ENCODE results near the gene CALM1. TPM values are rescaled to one million over a fixed set of nuclear protein-coding genes. Genes with fewer than 3 reads are reported as not detected.

CALM1 gene
- total and polyA plus RNA-seq, 10 of the 15 experiments (the other 5 are each of a cell fraction or from before 2014, with no cell fraction given), result 110 to 729 (median 261) TPM

DNA sequence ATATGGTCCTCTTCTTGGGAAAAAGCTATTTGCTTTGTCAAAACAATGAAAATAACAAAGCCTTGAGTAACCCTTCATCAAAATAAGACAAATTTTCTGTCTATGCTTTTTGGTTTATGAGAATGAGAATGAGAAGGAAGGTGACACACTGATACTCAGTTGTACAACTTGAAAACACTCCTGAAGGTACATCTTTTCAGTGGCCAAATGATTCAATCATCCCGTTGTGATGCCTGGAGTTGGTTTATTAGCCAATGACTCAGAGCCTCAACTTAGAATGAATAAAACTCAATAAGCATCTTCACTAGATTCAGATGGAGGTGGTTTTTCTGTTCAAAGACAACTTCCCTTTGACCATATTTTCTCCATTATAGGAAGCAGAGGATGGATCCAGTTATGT, 7.8 kb upstream of the CALM1 start (continued):
- TF ChIP-seq, protein P1, sequence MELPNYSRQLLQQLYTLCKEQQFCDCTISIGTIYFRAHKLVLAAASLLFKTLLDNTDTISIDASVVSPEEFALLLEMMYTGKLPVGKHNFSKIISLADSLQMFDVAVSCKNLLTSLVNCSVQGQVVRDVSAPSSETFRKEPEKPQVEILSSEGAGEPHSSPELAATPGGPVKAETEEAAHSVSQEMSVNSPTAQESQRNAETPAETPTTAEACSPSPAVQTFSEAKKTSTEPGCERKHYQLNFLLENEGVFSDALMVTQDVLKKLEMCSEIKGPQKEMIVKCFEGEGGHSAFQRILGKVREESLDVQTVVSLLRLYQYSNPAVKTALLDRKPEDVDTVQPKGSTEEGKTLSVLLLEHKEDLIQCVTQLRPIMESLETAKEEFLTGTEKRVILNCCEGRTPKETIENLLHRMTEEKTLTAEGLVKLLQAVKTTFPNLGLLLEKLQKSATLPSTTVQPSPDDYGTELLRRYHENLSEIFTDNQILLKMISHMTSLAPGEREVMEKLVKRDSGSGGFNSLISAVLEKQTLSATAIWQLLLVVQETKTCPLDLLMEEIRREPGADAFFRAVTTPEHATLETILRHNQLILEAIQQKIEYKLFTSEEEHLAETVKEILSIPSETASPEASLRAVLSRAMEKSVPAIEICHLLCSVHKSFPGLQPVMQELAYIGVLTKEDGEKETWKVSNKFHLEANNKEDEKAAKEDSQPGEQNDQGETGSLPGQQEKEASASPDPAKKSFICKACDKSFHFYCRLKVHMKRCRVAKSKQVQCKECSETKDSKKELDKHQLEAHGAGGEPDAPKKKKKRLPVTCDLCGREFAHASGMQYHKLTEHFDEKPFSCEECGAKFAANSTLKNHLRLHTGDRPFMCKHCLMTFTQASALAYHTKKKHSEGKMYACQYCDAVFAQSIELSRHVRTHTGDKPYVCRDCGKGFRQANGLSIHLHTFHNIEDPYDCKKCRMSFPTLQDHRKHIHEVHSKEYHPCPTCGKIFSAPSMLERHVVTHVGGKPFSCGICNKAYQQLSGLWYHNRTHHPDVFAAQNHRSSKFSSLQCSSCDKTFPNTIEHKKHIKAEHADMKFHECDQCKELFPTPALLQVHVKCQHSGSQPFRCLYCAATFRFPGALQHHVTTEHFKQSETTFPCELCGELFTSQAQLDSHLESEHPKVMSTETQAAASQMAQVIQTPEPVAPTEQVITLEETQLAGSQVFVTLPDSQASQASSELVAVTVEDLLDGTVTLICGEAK (IDR thresholded peaks at IDR 0.05; ENCODE audit: borderline replicate concordance), result no peak

GRCh38 chr14:90393966-90394365, 2.9 kb upstream of the CALM1 start:
- DNase-seq (ENCODE audit: low read depth, low spot score) (no peak), FAIRE-seq (no peak), ATAC-seq (no peak)
- no peaks in the 10 kb centered on the region for H3K9me3 ChIP-seq (replicated peaks; ENCODE audit: control insufficient read depth, insufficient read depth, low read length)
- H3K27me3 ChIP-seq (replicated peaks in 1 of 2; ENCODE audit: control insufficient read depth in 2 of 2, insufficient read depth in 2 of 2, low read length in 1 of 2), result no peaks in the 10 kb centered on the region; a peak in 1 of 4 replicates
- TF ChIP-seq MTA2 (IDR thresholded peaks at IDR 0.05; ENCODE audit: low read depth), result no peak
- TF ChIP-seq EGR1 (IDR thresholded peaks at IDR 0.05; ENCODE audit: borderline replicate concordance in 1 of 2, low read depth in 2 of 2, low read length in 2 of 2), result no peak
- no peak for TF ChIP-seq NR2C2 (IDR thresholded peaks at IDR 0.05; ENCODE audit: borderline replicate concordance, control insufficient read depth, insufficient read length, low read depth)
- TF ChIP-seq, protein P2, sequence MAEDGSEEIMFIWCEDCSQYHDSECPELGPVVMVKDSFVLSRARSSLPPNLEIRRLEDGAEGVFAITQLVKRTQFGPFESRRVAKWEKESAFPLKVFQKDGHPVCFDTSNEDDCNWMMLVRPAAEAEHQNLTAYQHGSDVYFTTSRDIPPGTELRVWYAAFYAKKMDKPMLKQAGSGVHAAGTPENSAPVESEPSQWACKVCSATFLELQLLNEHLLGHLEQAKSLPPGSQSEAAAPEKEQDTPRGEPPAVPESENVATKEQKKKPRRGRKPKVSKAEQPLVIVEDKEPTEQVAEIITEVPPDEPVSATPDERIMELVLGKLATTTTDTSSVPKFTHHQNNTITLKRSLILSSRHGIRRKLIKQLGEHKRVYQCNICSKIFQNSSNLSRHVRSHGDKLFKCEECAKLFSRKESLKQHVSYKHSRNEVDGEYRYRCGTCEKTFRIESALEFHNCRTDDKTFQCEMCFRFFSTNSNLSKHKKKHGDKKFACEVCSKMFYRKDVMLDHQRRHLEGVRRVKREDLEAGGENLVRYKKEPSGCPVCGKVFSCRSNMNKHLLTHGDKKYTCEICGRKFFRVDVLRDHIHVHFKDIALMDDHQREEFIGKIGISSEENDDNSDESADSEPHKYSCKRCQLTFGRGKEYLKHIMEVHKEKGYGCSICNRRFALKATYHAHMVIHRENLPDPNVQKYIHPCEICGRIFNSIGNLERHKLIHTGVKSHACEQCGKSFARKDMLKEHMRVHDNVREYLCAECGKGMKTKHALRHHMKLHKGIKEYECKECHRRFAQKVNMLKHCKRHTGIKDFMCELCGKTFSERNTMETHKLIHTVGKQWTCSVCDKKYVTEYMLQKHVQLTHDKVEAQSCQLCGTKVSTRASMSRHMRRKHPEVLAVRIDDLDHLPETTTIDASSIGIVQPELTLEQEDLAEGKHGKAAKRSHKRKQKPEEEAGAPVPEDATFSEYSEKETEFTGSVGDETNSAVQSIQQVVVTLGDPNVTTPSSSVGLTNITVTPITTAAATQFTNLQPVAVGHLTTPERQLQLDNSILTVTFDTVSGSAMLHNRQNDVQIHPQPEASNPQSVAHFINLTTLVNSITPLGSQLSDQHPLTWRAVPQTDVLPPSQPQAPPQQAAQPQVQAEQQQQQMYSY (CRISPR knock-in tag; IDR thresholded peaks at IDR 0.05), result no peak
- no peak for TF ChIP-seq PML (IDR thresholded peaks at IDR 0.05; ENCODE audit: low read length)
- no peak for TF ChIP-seq MEF2A (IDR thresholded peaks at IDR 0.05; ENCODE audit: insufficient read depth, low read depth, low read length)
- TF ChIP-seq KAT2A (conservative IDR thresholded peaks at IDR 0.05; ENCODE audit: control insufficient read depth, low read depth, low read length), result no peak
- no peak for TF ChIP-seq STAT1 (conservative IDR thresholded peaks at IDR 0.05)
- no peak for TF ChIP-seq POLR2A (IDR thresholded peaks at IDR 0.05; ENCODE audit: low read depth, low read length)
- TF ChIP-seq ZNF207 (IDR thresholded peaks at IDR 0.05; ENCODE audit: borderline replicate concordance), result no peak
- peaks cover 20% of the 10 kb centered on the region for H3K79me2 ChIP-seq (ENCODE audit: control insufficient read depth, insufficient read depth, low read length)
- no peak overlapping the region for H2AFZ ChIP-seq (ENCODE audit: control insufficient read depth, low read depth, low read length)
- 69% methylated on average over 3 of the region's 3 CpGs for WGBS (ENCODE audit: insufficient coverage, insufficient replicate concordance, low lambda C conversion rate, missing lambda C conversion rate)
- no peak overlapping the region for H3K4me2 ChIP-seq (ENCODE audit: control insufficient read depth, insufficient read depth)
- peaks cover 5% of the 10 kb centered on the region; the same call in 1 of the 2 replicates for H4K20me1 ChIP-seq (ENCODE audit: control insufficient read depth, insufficient read depth)
- H3K36me3 ChIP-seq (ENCODE audit: control insufficient read depth in 2 of 2, insufficient read depth in 2 of 2, low read length in 1 of 2), result no peaks in the 10 kb centered on the region
- no peak overlapping the region for H3K4me3 ChIP-seq
- intact Hi-C loops (cut with micrococcal nuclease; ENCODE audit: unreplicated experiment), result no loop called here
- no TSS peak for BruUV-seq (replicated peaks)
- H3K9ac ChIP-seq (ENCODE audit: control insufficient read depth, insufficient read depth, low read length), result no peak overlapping the region
- in situ Hi-C loops (cut with MboI), result loop anchor here (25.0 kb wide), 1 partner anchor 1118 kb away; the partner anchor contains the start of gene PPP4R3A
- RAD21 ChIA-PET (ENCODE audit: unreplicated experiment), result no interaction called here
- no peaks in the 10 kb centered on the region; the same call in 1 of the 2 replicates for H3K4me1 ChIP-seq (ENCODE audit: control insufficient read depth, insufficient read depth, low read length)
- H3K27ac ChIP-seq (ENCODE audit: control insufficient read depth, insufficient read depth), result no peak overlapping the region
- SMC1A ChIA-PET (ENCODE audit: uncharacterized antibody, unreplicated experiment), result no interaction called here
- CTCF ChIA-PET, result no interaction called here
- POLR2A ChIA-PET, result interaction anchor here (4.3 kb wide), 1 partner anchor 10 kb away, joined by 43 read pairs; no protein-coding TSS in a partner anchor

Measured in GM12878 (cell line).